Epithelial cell of esophagus (primary cell): ENCODE results near the gene LCLAT1.
"Not testable (repeated sequence)": the region's sequence is repeated elsewhere in the genome, so short reads cannot be mapped to it uniquely, and the experiment has no call there.

Source experiments
- DNase-seq: peaks from one replicate; pipeline ENCODE4 v3.0.0; 2010; ENCODE audit warnings: low read depth
- H3K4me3 ChIP-seq: 2 replicates; pipeline ENCODE4 v1.5.1; 2011; ENCODE audit warnings: mild to moderate bottlenecking, low read length, control low read depth
- CTCF ChIP-seq: IDR thresholded peaks from 2 replicates; pipeline ENCODE4 v1.5.1; 2011; ENCODE audit warnings: low read depth, mild to moderate bottlenecking, low read length, control low read depth, inconsistent platforms; ENCODE audit not compliant: insufficient read depth; ENCODE audit errors: missing control alignments

Gene LCLAT1

GRCh38 chr2:30462131-30462857 lies 15.2 kb downstream of the LCLAT1 start:
- no peak overlapping the region for H3K4me3 ChIP-seq
- DNase-seq = no peak
- no peak for TF ChIP-seq CTCF

DNA sequence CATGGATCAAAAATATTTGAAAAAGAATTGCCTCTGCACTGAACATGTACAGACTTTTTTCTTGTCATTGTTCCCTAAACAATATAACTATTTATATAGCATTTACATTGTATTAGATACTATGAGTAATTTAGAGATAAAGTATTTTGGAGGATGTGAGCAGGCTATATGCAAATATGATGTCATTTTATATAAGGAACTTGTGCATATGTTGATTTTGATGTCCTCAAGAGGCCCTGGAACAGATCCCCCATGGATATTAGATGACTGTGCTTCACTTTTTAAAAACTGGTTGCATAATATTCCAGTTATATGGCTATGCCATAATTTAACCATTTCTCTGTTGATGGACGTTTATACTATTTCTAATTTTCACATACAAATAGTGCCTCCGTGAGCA lies 16.5 kb downstream of the LCLAT1 start:
- DNase-seq = no peak
- no peak overlapping the region for H3K4me3 ChIP-seq
- TF ChIP-seq CTCF = no peak

- no peak for DNase-seq
- no peak for TF ChIP-seq CTCF
- H3K4me3 ChIP-seq = no peak overlapping the region
These were observed 17.6 kb downstream of the LCLAT1 start for GRCh38 chr2:30464544-30465170.

DNA sequence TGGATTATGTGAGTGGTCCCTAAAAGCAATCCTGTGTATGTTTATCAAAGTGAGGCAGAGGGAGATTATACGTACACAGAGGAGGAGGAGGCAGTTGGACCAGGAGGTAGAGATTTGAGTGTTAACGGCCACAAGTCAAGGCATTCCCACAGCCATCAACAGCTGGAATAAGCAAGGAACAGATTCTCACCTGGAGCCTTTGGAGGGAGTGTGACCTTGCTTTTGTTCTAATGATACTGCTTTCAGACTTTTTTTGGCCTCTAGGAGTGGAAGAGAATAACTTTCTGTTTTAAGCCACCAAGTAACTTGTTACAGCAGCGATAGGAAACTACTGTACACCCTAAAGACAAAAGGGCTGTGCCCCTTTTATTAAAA lies 18.1 kb downstream of the LCLAT1 start:
- no peak for TF ChIP-seq CTCF
- H3K4me3 ChIP-seq = no peak overlapping the region

DNA sequence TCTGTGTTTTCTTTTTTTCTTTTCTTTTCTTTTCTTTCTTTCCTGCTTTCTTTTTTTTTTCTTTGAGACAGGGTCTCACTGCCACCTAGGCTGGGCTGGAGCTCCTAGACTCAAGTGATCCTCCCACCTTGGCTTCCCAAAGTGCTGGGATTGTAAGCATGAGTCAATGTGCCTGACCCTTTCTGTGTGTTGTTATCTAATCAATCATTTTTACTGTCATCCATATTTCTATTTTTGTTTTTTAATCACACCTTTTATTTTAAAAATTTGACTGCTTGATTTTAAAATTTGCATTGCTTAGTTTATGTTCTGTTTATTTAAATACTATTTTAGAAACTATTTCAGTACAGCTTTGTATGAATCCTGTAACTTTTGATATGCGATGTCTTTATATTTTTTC lies 19.2 kb downstream of the LCLAT1 start:
- DNase-seq = no peak
- TF ChIP-seq CTCF = no peak
- no peak overlapping the region for H3K4me3 ChIP-seq

More for the DNA sequence above, 18.1 kb downstream of the LCLAT1 start:
- no peak for DNase-seq

DNA sequence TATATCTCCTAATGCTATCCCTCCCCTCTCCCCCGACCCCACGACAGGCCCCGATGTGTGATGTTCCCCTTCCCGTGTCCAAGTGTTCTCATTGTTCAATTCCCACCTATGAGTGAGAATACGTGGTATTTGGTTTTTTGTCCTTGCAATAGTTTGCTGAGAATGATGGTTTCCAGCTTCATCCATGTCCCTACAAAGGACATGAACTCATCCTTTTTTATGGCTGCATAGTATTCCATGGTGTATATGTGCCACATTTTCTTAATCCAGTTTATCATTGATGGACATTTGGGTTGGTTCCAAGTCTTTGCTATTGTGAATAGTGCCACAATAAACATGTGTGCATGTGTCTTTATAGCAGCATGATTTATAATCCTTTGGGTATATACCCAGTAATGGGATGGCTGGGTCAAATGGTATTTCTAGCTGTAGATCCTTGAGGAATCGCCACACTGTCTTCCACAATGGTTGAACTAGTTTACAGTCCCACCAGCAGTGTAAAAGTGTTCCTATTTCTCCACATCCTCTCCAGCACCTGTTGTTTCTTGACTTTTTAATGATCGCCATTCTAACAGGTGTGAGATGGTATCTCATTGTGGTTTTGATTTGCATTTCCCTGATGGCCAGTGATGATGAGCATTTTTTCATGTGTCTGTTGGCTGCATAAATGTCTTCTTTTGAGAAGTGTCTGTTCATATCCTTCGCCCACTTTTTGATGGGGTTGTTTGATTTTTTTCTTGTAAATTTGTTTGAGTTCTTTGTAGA lies 20.2 kb downstream of the LCLAT1 start:
- DNase-seq, H3K4me3 ChIP-seq: not testable (repeated sequence)

GRCh38 chr2:30470426-30470825 lies 23.4 kb downstream of the LCLAT1 start:
- H3K4me3 ChIP-seq = no peak overlapping the region
- DNase-seq = no peak
- TF ChIP-seq CTCF = no peak
